Right lobe of liver (tissue), 4 donors: Measurements from ENCODE around the gene RTF1.

Source experiments
- CTCF ChIP-seq, 4 donors: fragments of 200-600 bp in 3 of 4; fragments of 450-650 bp in 1 of 4; IDR thresholded peaks; one replicate each; pipeline versions ENCODE4 v1.5.1 to v1.8.0; 2016 to 2022; ENCODE audit warnings: antibody characterized with exemption in 4 of 4, mild to moderate bottlenecking in 2 of 4
- POLR2A ChIP-seq: fragments of 450-650 bp; IDR thresholded peaks from one replicate; pipeline ENCODE4 v1.6.1; 2017; ENCODE audit warnings: antibody characterized with exemption, mild to moderate bottlenecking
- donor health status: DM: no; HTN: no; CAD: no.
- donor health status: DM: no; HTN: no; CAD: no.
- donor health status: DM: no; HTN: yes; CAD: no.

GRCh38 chr15:41407341-41407740 lies 9.6 kb upstream of the RTF1 start:
- no peak for TF ChIP-seq CTCF (IDR thresholded peaks at IDR 0.05)
- no peak for TF ChIP-seq POLR2A
